IMR-90 (cell line): Measurements from ENCODE around the gene ITGB1.

Experiments
- CEBPB ChIP-seq: IDR thresholded peaks from 2 replicates; pipeline ENCODE4 v1.6.1; 2012; ENCODE audit warnings: low read depth, low read length, improper control_type of control experiment
- CHD1 ChIP-seq: IDR thresholded peaks from 2 replicates; pipeline ENCODE4 v1.6.1; 2012; ENCODE audit warnings: low read depth, low read length, improper control_type of control experiment
- CTCF ChIP-seq: conservative IDR thresholded peaks from 2 replicates; pipeline ENCODE4 v1.5.1; 2012; ENCODE audit warnings: mild to moderate bottlenecking, low read depth, low read length, improper control_type of control experiment
- FOS ChIP-seq: fragments of 150-350 bp; IDR thresholded peaks from 2 replicates; pipeline ENCODE4 v1.6.1; 2016; ENCODE audit warnings: low read depth, low read length
- MXI1 ChIP-seq: IDR thresholded peaks from 2 replicates; pipeline ENCODE4 v1.6.1; 2012; ENCODE audit warnings: low read depth, mild to moderate bottlenecking, low read length, moderate library complexity, borderline replicate concordance
- POLR2A ChIP-seq: IDR thresholded peaks from 2 replicates; pipeline ENCODE4 v1.6.1; 2012; ENCODE audit warnings: mild to moderate bottlenecking, low read depth, low read length
- RAD21 ChIP-seq: IDR thresholded peaks from 2 replicates; pipeline ENCODE4 v1.6.1; 2012; ENCODE audit warnings: low read length, improper control_type of control experiment
- USF2 ChIP-seq: fragments of 150-350 bp; IDR thresholded peaks from 2 replicates; pipeline ENCODE4 v1.6.1; 2017; ENCODE audit warnings: mild to moderate bottlenecking, antibody characterized with exemption, low read length, low read depth

GRCh38 chr10:32956365-32957197 is 1.4 kb downstream of the ITGB1 start:
- TF ChIP-seq CEBPB (no peak), CTCF (no peak), POLR2A (peak; percentile 35; the same call in 1 of the 2 replicates), FOS (no peak), CHD1 (peak; percentile 86; the same call in 1 of the 2 replicates), RAD21 (no peak), USF2 (no peak), MXI1 (0 out of 2 replicates have a peak, but pooled peaks have one; percentile 22)
